ENCODE measurements around the gene GNA15. TPM values are rescaled to one million over a fixed set of nuclear protein-coding genes. Genes with fewer than 3 reads are reported as not detected.

The GNA15 gene
- total and polyA plus RNA-seq, 2 donors (not counting 3 experiments of a cell fraction or from before 2014, with no cell fraction given) = 0.17 TPM; not detected in 1

DNA sequence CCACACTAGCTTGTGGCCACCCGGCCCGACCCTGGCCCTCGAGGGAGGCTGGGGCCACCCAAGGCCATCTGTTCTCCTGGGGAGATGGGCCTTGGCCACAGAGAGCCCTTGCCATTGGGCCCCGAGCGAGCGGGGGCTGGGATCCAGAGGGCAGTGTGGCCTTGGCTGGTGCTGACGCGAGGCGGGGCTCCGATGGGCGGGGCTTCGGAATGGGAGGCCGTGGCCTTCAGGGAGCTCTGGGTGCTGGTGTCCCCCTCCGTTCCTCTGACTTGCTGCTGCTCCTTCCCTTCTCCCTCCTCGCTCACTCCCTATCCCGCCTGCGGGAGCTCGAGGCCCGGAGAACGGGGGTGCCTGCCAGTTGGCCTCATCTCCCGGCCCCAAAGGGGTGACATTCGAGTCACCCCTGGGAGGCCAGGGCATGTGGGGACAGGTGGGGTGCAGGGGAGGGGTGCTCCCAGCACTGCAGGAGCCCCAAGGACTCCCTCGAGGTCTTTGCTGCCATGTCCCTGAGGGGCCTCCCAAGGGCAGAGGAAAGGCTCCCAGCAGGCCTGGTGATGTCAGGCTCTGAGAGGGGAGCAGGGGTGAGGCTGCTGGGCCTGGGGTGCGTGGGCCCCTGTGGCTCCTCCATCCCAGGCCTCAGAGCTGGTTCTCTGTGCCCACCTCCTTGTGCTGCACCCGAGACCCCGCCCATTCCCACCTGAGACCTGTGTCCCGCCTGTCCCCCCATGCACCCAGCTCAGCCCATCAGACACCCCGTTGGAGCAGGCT, 54.1 kb downstream of the GNA15 start:
- ChIA-PET CTCF (no interaction called here), POLR2A (no interaction called here)
- no peak overlapping the region for H3K4me3 ChIP-seq (replicated peaks in 1 of 3; ENCODE audit: insufficient read depth in 1 of 3, low read depth in 1 of 3, low read length in 3 of 3)
- H3K9me3 ChIP-seq (replicated peaks; ENCODE audit: control insufficient read depth, insufficient read depth, low read length) = no peaks in the 10 kb centered on the region
- intact Hi-C loops (cut with micrococcal nuclease) = no loop called here
- peaks cover 0 to 4% of the 10 kb centered on the region in 2 experiments for H3K36me3 ChIP-seq (ENCODE audit: control insufficient read depth in 2 of 2, extremely low read depth in 1 of 2, insufficient read depth in 2 of 2, low read length in 2 of 2)
- H3K79me2 ChIP-seq (ENCODE audit: control insufficient read depth, insufficient read depth, low read length) = peaks cover 57% of the 10 kb centered on the region
- DNase-seq (ENCODE audit: low read depth, low spot score) (no peak), FAIRE-seq (no peak)
- no peak overlapping the region for H3K9ac ChIP-seq (replicated peaks; ENCODE audit: extremely low read depth, insufficient read depth, low read length)
- no peaks in the 10 kb centered on the region for H3K27me3 ChIP-seq (ENCODE audit: control insufficient read depth in 2 of 2, insufficient read depth in 2 of 2, low read length in 2 of 2)
- no peak overlapping the region for H2AFZ ChIP-seq (ENCODE audit: low read depth, low read length)
- H3K9me1 ChIP-seq (replicated peaks; ENCODE audit: control insufficient read depth, extremely low read depth, insufficient read depth, low read length) = no peaks in the 10 kb centered on the region
- H4K20me1 ChIP-seq (replicated peaks; ENCODE audit: control insufficient read depth, extremely low read depth, insufficient read depth, low read length) = no peaks in the 10 kb centered on the region
- no TSS peak for BruUV-seq (replicated peaks)
- dilution Hi-C loops (cut with MboI; ENCODE audit: extremely low pct_ligation_motif_present, low sequenced_read_pairs) = no loop called here
- no peak overlapping the region for H3K27ac ChIP-seq (ENCODE audit: insufficient read depth, low read depth, low read length)
- no peak overlapping the region for H3K4me2 ChIP-seq (ENCODE audit: insufficient read depth, low read length)
- TF ChIP-seq MYC (IDR thresholded peaks at IDR 0.05; ENCODE audit: low read depth, low read length) (no peak), POLR2AphosphoS5 (IDR thresholded peaks at IDR 0.05; ENCODE audit: insufficient read depth, low read depth, low read length) (no peak), JUN (IDR thresholded peaks at IDR 0.05; ENCODE audit: borderline replicate concordance, insufficient read depth, insufficient read length, low read depth) (no peak), FOS (IDR thresholded peaks at IDR 0.05; ENCODE audit: borderline replicate concordance, insufficient read depth, low read length) (no peak), EZH2 (IDR thresholded peaks at IDR 0.05; ENCODE audit: borderline replicate concordance, low read depth, low read length, severe bottlenecking) (no peak), GATA2 (IDR thresholded peaks at IDR 0.05; ENCODE audit: insufficient read depth, insufficient read length, low read depth, low read length) (no peak), POLR2A (IDR thresholded peaks at IDR 0.05; ENCODE audit: low read depth, low read length) (no peak)
- TF ChIP-seq, protein P1, sequence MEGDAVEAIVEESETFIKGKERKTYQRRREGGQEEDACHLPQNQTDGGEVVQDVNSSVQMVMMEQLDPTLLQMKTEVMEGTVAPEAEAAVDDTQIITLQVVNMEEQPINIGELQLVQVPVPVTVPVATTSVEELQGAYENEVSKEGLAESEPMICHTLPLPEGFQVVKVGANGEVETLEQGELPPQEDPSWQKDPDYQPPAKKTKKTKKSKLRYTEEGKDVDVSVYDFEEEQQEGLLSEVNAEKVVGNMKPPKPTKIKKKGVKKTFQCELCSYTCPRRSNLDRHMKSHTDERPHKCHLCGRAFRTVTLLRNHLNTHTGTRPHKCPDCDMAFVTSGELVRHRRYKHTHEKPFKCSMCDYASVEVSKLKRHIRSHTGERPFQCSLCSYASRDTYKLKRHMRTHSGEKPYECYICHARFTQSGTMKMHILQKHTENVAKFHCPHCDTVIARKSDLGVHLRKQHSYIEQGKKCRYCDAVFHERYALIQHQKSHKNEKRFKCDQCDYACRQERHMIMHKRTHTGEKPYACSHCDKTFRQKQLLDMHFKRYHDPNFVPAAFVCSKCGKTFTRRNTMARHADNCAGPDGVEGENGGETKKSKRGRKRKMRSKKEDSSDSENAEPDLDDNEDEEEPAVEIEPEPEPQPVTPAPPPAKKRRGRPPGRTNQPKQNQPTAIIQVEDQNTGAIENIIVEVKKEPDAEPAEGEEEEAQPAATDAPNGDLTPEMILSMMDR (IDR thresholded peaks at IDR 0.05; ENCODE audit: extremely low read depth in 1 of 2, insufficient read depth in 1 of 2, low read depth in 1 of 2, low read length in 2 of 2) = no peak
- TF ChIP-seq, protein P2, sequence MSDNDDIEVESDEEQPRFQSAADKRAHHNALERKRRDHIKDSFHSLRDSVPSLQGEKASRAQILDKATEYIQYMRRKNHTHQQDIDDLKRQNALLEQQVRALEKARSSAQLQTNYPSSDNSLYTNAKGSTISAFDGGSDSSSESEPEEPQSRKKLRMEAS (IDR thresholded peaks at IDR 0.05; ENCODE audit: insufficient read depth, insufficient read length) = no peak
- H3K4me1 ChIP-seq (ENCODE audit: control insufficient read depth, extremely low read depth, insufficient read depth, low read length) = peaks cover 9% of the 10 kb centered on the region

All from endothelial cell of umbilical vein (primary cell).